ENCODE measurements around the gene CGNL1. TPM values are rescaled to one million over a fixed set of nuclear protein-coding genes. Genes with fewer than 3 reads are reported as not detected.

Gene CGNL1
- total and polyA plus RNA-seq, 10 of the 15 experiments (the other 5 are each of a cell fraction or from before 2014, with no cell fraction given) = under 0.01 to 0.27 (median 0.04) TPM; not detected in 3

DNA sequence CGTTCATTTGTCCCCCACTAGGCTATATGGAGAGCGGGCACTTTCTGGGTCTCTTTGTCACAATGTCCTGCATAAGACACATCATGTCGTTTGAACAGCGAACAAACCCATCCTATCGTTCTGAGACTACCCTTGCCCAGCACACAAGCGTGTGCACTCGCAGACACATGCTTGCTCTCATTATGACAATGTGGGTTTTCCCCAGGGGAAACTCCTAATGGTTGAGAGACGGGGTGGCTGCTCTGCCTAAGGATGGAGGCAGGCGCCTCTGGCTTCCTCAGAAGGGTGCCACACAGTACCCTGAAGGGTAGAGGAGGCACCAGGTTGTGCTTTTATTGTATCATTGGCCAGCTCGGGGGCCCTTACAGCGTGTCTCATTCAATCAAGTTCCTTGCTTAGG, 164.4 kb downstream of the CGNL1 start:
- peak; percentile 93 for ATAC-seq
- 4% methylated on average over 11 of the region's 11 CpGs for WGBS (ENCODE audit: insufficient coverage, insufficient replicate concordance, low lambda C conversion rate, missing lambda C conversion rate)
- no peaks in the 10 kb centered on the region for H3K79me2 ChIP-seq (ENCODE audit: control insufficient read depth, insufficient read depth, low read length)
- peak; percentile 84 for FAIRE-seq
- H3K9me3 ChIP-seq (replicated peaks; ENCODE audit: control insufficient read depth, insufficient read depth, low read length) = peaks cover 7% of the 10 kb centered on the region
- ChIA-PET CTCF (interaction anchor here (0.6 to 7.0 kb wide), 3 partner anchors 12 to 255 kb away, joined by 4 to 101 read pairs (median 7); no protein-coding TSS in a partner anchor), RAD21 (ENCODE audit: unreplicated experiment) (interaction anchor here (4.6 kb wide), 1 partner anchor 12 kb away, joined by 34 read pairs; no protein-coding TSS in a partner anchor), POLR2A (no interaction called here), SMC1A (ENCODE audit: uncharacterized antibody, unreplicated experiment) (no interaction called here)
- H4K20me1 ChIP-seq (ENCODE audit: control insufficient read depth, insufficient read depth) = no peaks in the 10 kb centered on the region
- H3K9ac ChIP-seq (ENCODE audit: control insufficient read depth, insufficient read depth, low read length) = no peak overlapping the region
- H3K27ac ChIP-seq (ENCODE audit: control insufficient read depth, insufficient read depth) = 0 out of 2 replicates have a peak overlapping the region, but pooled peaks have one; percentile 31
- no peak overlapping the region for H3K4me3 ChIP-seq
- H3K4me1 ChIP-seq (ENCODE audit: control insufficient read depth, insufficient read depth, low read length) = peaks cover 12% of the 10 kb centered on the region
- no peaks in the 10 kb centered on the region for H3K36me3 ChIP-seq (ENCODE audit: control insufficient read depth in 2 of 2, insufficient read depth in 2 of 2, low read length in 1 of 2)
- peak; percentile 61 for DNase-seq (ENCODE audit: low read depth, low spot score)
- intact Hi-C loops (cut with micrococcal nuclease; ENCODE audit: unreplicated experiment) (loop anchor here (5.0 kb wide), 1 partner anchor 393 kb away; no protein-coding TSS in a partner anchor), in situ Hi-C loops (cut with MboI) (loop anchor here (25.0 kb wide), 2 partner anchors 528 to 728 kb away; no protein-coding TSS in a partner anchor)
- peak overlapping the region; percentile 74 for H2AFZ ChIP-seq (ENCODE audit: control insufficient read depth, low read depth, low read length)
- no TSS peak for BruUV-seq (replicated peaks)
- peaks cover 0 to 1% of the 10 kb centered on the region in 2 experiments; a peak in 1 of 4 replicates for H3K27me3 ChIP-seq (replicated peaks in 1 of 2; ENCODE audit: control insufficient read depth in 2 of 2, insufficient read depth in 2 of 2, low read length in 1 of 2)
- H3K4me2 ChIP-seq (ENCODE audit: control insufficient read depth, insufficient read depth) = peak overlapping the region; percentile 48; the same call in 1 of the 2 replicates
- TF ChIP-seq IRF4 (IDR thresholded peaks at IDR 0.05; ENCODE audit: low read depth, low read length) (peak; percentile 97), CHD4 (IDR thresholded peaks at IDR 0.05) (no peak), CREM (IDR thresholded peaks at IDR 0.05; ENCODE audit: low read depth) (peak; percentile 41; the same call in 1 of the 2 replicates), RELB (IDR thresholded peaks at IDR 0.05; ENCODE audit: low read depth) (0 out of 2 replicates have a peak, but pooled peaks have one; percentile 17), CBX3 (IDR thresholded peaks at IDR 0.05; ENCODE audit: borderline replicate concordance, low read depth) (no peak), NFIC (IDR thresholded peaks at IDR 0.05; ENCODE audit: low read depth, low read length) (0 out of 2 replicates have a peak, but pooled peaks have one; percentile 22), NR2C1 (IDR thresholded peaks at IDR 0.05) (no peak), RELA (IDR thresholded peaks at IDR 0.05; ENCODE audit: borderline replicate concordance, partially characterized antibody) (peak; percentile 96), CBX5 (IDR thresholded peaks at IDR 0.05; ENCODE audit: low read depth) (peak; percentile 34; the same call in 1 of the 2 replicates), BCL11A (IDR thresholded peaks at IDR 0.05; ENCODE audit: low read depth, low read length) (peak; percentile 60; the same call in 1 of the 2 replicates), SMC3 (IDR thresholded peaks at IDR 0.05; ENCODE audit: borderline replicate concordance, low read length) (no peak), RUNX3 (IDR thresholded peaks at IDR 0.05; ENCODE audit: low read length) (peak; percentile 43; the same call in 1 of the 2 replicates), EP300 (IDR thresholded peaks at IDR 0.05; ENCODE audit: borderline replicate concordance in 1 of 2, control insufficient read depth in 1 of 2, low read depth in 2 of 2, low read length in 2 of 2) (peak in 1 of 2 experiments; percentile 64; a peak in 1 of 4 replicates), JUNB (IDR thresholded peaks at IDR 0.05) (peak; percentile 93), TCF12 (IDR thresholded peaks at IDR 0.05; ENCODE audit: low read depth, low read length) (0 out of 2 replicates have a peak, but pooled peaks have one; percentile 42), POLR2AphosphoS5 (IDR thresholded peaks at IDR 0.05; ENCODE audit: low read length) (no peak), ETV6 (conservative IDR thresholded peaks at IDR 0.05 in 1 of 2, IDR thresholded peaks at IDR 0.05 in 1 of 2; ENCODE audit: borderline replicate concordance in 1 of 2, low read depth in 1 of 2) (0 out of 4 replicates have a peak, but pooled peaks of 1 of the 2 experiments have one; percentile 31), MEF2B (IDR thresholded peaks at IDR 0.05; ENCODE audit: partially characterized antibody, poor library complexity, severe bottlenecking) (peak; percentile 58), BHLHE40 (IDR thresholded peaks at IDR 0.05; ENCODE audit: borderline replicate concordance in 1 of 2, low read depth in 2 of 2, low read length in 1 of 2) (peak; percentile 47; a peak in 2 of 4 replicates), YY1 (IDR thresholded peaks at IDR 0.05; ENCODE audit: low read depth, low read length) (0 out of 2 replicates have a peak, but pooled peaks have one; percentile 22), CEBPB (IDR thresholded peaks at IDR 0.05; ENCODE audit: borderline replicate concordance in 1 of 2, low read depth in 2 of 2, low read length in 2 of 2) (no peak)
- TF ChIP-seq, protein P1, sequence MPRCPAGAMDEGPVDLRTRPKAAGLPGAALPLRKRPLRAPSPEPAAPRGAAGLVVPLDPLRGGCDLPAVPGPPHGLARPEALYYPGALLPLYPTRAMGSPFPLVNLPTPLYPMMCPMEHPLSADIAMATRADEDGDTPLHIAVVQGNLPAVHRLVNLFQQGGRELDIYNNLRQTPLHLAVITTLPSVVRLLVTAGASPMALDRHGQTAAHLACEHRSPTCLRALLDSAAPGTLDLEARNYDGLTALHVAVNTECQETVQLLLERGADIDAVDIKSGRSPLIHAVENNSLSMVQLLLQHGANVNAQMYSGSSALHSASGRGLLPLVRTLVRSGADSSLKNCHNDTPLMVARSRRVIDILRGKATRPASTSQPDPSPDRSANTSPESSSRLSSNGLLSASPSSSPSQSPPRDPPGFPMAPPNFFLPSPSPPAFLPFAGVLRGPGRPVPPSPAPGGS (IDR thresholded peaks at IDR 0.05; ENCODE audit: borderline replicate concordance, insufficient read depth, low read depth, low read length, poor library complexity, severe bottlenecking) = peak; percentile 81

All from GM12878 (cell line).